DMS 273 treated with DMSO at 0.1 percent for 48 hours (cell line): ENCODE measurements around the gene ABI1.
"Not testable (repeated sequence)": the region's sequence is repeated elsewhere in the genome, so short reads cannot be mapped to it uniquely, and the experiment has no call there.

Experiments used
- DNase-seq: peaks from one replicate; lab custom pipeline; 2025; lab: John Stamatoyannopoulos, UW

ABI1 gene

GRCh38 chr10:26804418-26805393 lies 56.1 kb downstream of the ABI1 start:
- DNase-seq: no peak

- DNase-seq: no peak
Measured at GRCh38 chr10:26803849-26804248, 56.9 kb downstream of the ABI1 start.

- DNase-seq: no peak
Measured at GRCh38 chr10:26802527-26802926, 58.2 kb downstream of the ABI1 start.

- DNase-seq: no peak
Measured at GRCh38 chr10:26801831-26802230, 58.9 kb downstream of the ABI1 start.

GRCh38 chr10:26801274-26801673 lies 59.5 kb downstream of the ABI1 start:
- no peak for DNase-seq

- DNase-seq: no peak
Measured at GRCh38 chr10:26800468-26800867, 60.3 kb downstream of the ABI1 start.

- DNase-seq: no peak
Measured at GRCh38 chr10:26799342-26799741, 61.4 kb downstream of the ABI1 start.

- no peak for DNase-seq
Measured at GRCh38 chr10:26798298-26798697, 62.5 kb downstream of the ABI1 start.

- no peak for DNase-seq
Measured at GRCh38 chr10:26797340-26797739, 63.4 kb downstream of the ABI1 start.

GRCh38 chr10:26792758-26793495 lies 67.8 kb downstream of the ABI1 start:
- DNase-seq: no peak

- DNase-seq: no peak
Measured at GRCh38 chr10:26790221-26790995, 70.3 kb downstream of the ABI1 start.

- DNase-seq: not testable (repeated sequence)
Measured at GRCh38 chr10:26789779-26790178, 71.0 kb downstream of the ABI1 start.

- no peak for DNase-seq
Measured at GRCh38 chr10:26787362-26787761, 73.4 kb downstream of the ABI1 start.

- no peak for DNase-seq
Measured at GRCh38 chr10:26781797-26782196, 79.0 kb downstream of the ABI1 start.

- no peak for DNase-seq
Measured at GRCh38 chr10:26780793-26781601, 79.8 kb downstream of the ABI1 start.

- no peak for DNase-seq
Measured at GRCh38 chr10:26780106-26780792, 80.5 kb downstream of the ABI1 start.

GRCh38 chr10:26779176-26779860 lies 81.4 kb downstream of the ABI1 start:
- no peak for DNase-seq

GRCh38 chr10:26777686-26778085 lies 83.1 kb downstream of the ABI1 start:
- DNase-seq: no peak

- no peak for DNase-seq
Measured at GRCh38 chr10:26776258-26776657, 84.5 kb downstream of the ABI1 start.

- DNase-seq: no peak
Measured at GRCh38 chr10:26773633-26774032, 87.1 kb downstream of the ABI1 start.
